NCI-H128 (cell line): Measurements from ENCODE around the gene TPRN.

ENCODE experiments used
- DNase-seq: peaks from one replicate; lab custom pipeline; 2025; ENCODE audit not compliant: unreplicated experiment; lab: John Stamatoyannopoulos, UW

Gene TPRN

GRCh38 chr9:137173796-137174664, 26.5 kb downstream of the TPRN start:
- DNase-seq: no peak

GRCh38 chr9:137172901-137173795, 27.4 kb downstream of the TPRN start:
- DNase-seq: no peak

GRCh38 chr9:137171149-137171900, 29.2 kb downstream of the TPRN start:
- no peak for DNase-seq

DNA sequence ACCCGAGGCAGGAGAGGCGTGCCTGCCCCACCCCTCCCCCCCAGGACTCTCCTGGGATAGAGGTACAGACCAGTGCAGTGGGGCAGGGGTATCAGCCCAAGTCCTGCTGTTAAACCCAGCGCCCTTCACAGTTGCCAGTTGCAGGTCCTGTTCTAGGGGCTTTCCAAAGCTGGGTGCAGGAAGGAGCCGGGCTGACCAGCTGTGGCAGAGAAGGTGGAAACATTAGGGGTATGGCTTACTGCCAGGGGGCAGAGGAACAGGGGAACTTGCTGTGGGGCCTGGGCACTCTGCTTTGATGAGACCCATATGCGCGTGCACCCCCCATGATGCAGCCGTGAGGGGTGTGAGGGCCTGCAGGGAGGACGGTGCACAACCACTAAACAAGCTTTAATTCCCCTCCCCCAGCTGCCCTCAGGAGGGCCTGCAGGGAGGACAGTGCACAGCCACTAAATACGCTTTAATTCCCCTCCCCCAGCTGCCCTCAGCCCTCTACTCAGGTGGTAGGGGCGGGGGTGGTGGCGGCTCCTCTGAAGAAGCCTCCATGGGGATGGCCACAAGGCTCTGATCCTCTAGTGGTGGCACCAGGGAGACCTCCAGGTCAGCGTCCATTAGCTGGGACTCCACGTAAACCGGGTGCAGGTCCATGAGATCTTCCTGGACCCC, 29.9 kb downstream of the TPRN start:
- DNase-seq: no peak

GRCh38 chr9:137169896-137170358, 30.6 kb downstream of the TPRN start, which contains the start of gene LRRC26:
LRRC26 (minus strand) TSS chr9:137170051; CDS start chr9:137169943, 108 bp downstream.
- DNase-seq: no peak

DNA sequence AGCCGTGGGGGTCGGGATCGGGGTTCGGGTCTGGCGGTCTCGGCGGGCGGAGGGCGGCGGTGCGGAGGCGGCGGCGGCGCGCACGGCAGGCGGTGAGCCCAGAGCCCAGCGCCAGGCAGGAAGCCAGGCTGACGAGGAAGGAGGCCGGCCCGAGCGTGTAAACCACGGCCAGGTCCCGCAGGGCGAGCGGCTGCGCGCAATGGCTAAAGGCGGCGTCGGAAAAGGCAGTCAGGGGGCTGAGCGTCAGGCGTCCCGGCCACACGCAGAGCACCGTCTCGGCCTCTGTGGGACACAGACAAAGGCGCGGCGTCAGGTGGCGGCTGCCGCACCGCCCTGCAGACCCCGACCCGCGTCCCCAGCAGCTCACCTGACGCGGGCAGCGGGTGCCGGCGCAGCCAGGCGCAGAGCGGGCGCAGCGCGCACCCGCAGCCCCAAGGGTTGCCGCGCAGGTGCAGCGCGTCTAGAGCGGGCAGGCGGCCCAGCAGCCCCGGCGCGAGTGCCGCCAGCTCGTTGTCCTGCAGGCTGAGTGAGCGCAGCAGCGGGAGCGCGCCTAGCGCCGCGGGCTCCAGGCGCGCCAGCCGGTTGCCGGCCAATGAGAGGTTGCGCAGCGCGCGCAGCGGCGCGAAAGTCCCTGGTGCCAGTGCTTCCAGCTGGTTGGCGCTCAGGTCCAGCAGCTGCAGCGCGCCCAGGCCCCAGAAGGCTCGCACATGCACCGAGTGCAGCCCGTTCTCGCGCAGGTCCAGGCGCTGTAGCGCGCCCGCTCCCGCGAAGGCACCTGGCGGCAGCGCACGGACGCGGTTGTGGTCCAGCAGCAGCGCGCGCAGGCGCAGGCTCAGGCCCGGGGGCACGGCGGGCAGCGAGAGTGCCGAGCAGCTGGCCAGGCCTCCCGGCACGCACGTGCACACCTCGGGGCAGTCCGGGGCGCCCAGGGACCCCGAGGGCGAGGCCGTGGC, 31.4 kb downstream of the TPRN start:
- DNase-seq: peak; percentile 60

DNA sequence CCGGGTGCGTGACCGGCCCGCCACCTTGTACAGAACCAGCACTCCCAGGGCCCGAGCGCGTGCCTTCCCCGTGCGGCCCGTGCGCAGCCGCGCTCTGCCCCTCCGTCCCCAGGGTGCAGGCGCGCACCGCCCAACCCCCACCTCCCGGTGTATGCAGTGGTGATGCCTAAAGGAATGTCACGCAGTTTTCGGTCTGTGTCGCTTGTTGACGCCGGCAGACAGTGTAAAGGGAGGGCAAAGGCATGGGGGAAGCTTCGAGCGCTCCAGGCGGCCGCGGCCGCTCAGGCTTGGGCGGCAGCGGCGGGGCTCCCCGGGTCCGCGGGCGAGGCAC, 32.0 kb downstream of the TPRN start:
- no peak for DNase-seq

GRCh38 chr9:137167747-137168572, 32.6 kb downstream of the TPRN start:
- no peak for DNase-seq

GRCh38 chr9:137167277-137167746, 33.2 kb downstream of the TPRN start:
- no peak for DNase-seq

DNA sequence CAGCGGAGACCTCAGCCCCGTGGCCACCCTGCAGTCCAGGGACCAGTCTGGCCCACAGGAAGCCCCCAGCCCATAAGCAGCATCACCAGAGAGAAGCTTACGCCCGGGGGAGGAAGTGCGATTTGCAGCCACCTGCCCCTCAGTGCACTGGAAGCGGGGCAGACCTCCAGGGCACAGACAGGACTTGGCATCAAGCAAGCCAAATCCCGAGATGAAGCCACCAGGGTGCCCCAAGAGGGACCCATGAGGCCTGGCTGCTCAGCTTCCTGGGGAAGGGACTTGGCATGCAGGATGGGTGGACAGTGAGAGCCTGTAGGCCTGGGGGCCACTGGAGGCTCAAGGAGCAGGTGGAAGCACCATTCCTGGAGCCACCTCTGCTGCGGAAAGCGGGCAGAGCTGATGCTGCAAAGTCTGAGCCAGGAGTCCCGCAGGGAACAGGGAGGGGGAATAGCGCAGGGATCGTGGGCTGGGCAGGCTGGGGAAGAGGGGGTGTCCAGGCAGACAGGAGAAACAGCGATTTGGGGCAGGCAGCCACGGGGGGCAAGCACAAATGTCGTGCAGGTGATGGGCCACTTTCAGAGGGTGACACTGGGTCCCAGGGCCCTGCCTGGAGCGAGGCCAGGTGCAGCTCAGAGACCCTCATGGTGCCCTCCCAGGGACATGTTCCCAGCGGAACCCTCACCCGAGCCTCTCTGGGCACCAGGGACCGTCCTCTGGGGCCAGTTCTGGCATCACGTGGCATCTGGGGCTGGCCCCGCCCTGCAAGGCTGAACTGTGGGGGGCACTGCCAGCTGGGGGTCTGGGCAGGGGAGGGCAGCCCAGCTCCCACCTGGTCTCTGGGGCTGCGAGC, 33.9 kb downstream of the TPRN start:
- DNase-seq: no peak

- no peak for DNase-seq
Observed at GRCh38 chr9:137165250-137165836, 35.2 kb downstream of the TPRN start.

DNA sequence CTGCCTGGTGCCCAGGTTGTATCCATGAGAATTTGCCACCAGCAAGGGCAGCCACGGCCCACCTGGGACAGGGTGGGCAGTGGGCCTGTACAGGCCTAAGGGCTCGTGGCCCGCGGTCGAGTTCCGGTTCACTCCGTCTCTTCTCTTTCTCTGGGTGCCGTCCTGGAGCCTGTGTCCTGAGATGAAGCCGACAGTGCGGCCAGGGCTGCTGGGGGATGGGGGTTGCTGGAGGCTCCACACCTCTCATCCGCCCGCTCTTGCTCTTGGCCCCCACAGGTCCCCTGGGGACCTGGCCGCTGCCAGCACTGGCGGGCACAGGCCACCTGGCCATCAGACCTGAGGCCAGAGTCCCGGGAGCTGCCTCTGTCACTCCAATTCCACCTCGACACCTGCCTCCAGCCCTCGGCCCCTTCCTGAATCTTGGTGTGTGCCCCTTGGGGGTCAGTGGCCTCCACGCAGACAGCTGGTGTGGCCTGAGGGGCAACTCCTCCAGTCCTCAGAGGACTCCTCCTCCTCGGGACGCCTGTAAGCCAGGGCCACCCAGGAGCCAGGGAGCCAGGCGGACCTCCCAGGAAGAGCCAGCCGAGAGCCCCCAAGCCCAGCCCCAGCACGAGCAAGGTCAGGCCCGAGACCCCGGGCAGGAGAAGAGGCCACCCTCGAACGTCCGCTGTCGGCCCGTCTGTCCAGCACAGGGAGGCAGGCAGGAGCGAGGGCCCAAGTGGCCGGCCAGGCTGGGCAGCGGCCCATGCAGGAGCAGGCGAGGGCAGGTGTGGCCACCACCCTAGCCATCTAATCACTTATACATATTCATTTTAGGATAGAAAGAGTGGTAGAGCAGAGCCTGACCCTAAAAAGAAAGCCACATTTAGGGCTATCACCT, 35.9 kb downstream of the TPRN start:
- DNase-seq: no peak

GRCh38 chr9:137163805-137164204, 36.7 kb downstream of the TPRN start:
- no peak for DNase-seq

GRCh38 chr9:137163365-137163715, 37.2 kb downstream of the TPRN start:
- DNase-seq: no peak

DNA sequence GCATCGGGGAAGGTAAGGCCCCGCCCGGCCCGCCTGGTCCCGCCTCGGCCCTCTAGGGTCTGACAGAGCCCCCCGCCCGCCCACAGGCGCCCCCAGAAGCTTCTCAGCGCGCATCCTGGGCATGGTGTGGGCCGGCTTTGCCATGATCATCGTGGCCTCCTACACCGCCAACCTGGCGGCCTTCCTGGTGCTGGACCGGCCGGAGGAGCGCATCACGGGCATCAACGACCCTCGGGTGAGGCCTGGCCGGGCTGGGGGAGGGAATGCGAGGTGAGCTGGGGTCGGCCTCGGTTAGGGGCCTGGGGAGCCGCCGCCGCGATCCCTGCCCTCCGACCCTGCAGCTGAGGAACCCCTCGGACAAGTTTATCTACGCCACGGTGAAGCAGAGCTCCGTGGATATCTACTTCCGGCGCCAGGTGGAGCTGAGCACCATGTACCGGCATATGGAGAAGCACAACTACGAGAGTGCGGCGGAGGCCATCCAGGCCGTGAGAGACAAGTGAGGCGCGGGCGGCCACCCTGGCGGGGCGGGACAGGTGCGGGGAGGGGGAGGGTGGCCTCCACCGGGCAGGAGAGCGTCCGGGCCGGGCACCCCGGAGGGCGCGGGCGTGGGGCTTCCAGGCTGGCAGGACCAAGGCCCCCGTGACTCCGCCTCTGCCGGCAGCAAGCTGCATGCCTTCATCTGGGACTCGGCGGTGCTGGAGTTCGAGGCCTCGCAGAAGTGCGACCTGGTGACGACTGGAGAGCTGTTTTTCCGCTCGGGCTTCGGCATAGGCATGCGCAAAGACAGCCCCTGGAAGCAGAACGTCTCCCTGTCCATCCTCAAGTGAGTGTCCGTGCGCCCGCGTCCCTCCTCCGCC, 37.8 kb downstream of the TPRN start:
- peak; percentile 18 for DNase-seq
